Ovary (tissue), 9 donors: Measurements from ENCODE around the gene NAA80. TPM values are rescaled to one million over a fixed set of nuclear protein-coding genes. Genes with fewer than 3 reads are reported as not detected.
A peak's percentile ranks its signal among the peaks of the same experiment; 100 is the strongest.

ENCODE experiments used
- DNase-seq, 5 donors: peaks; one replicate each; pipeline ENCODE4 v3.0.0-alpha.2; 2019 to 2020
- H3K27ac ChIP-seq, 2 donors: fragments of 200-600 bp; one replicate each; pipeline versions ENCODE4 v1.5.1 to v1.8.0; 2019 to 2022
- H3K27me3 ChIP-seq: fragments of 200-600 bp; one replicate; pipeline ENCODE4 v1.8.0; 2022
- H3K36me3 ChIP-seq: fragments of 200-600 bp; sonication (generic); one replicate; pipeline ENCODE4 v1.5.1; 2019
- H3K4me1 ChIP-seq: one replicate; pipeline ENCODE4 v1.8.1; 2013; ENCODE audit warnings: mild to moderate bottlenecking, moderate library complexity; ENCODE audit not compliant: insufficient read depth
- H3K4me3 ChIP-seq: fragments of 200-600 bp; sonication (generic); one replicate; pipeline ENCODE4 v1.5.1; 2017
- H3K9me3 ChIP-seq, 2 donors: fragments of 200-600 bp in 1 of 2; sonication (generic) in 1 of 2; one replicate each; pipeline versions ENCODE4 v1.5.1 to v1.8.1; 2013 to 2019; ENCODE audit warnings: mild to moderate bottlenecking in 1 of 2, moderate library complexity in 1 of 2
- EP300 ChIP-seq: sonication (generic); formaldehyde crosslinking; IDR thresholded peaks from one replicate; pipeline ENCODE4 v1.6.1; 2017; ENCODE audit warnings: antibody characterized with exemption
- POLR2A ChIP-seq: fragments of 450-650 bp; IDR thresholded peaks from one replicate; pipeline ENCODE4 v1.6.1; 2017; ENCODE audit warnings: antibody characterized with exemption, mild to moderate bottlenecking, moderate library complexity
- WGBS, 3 donors: extraction: QIAGEN DNeasy Blood & Tissue Kit in 1 of 3; methylation state at CpG; one replicate each; pipeline versions ENCODE4 v1.1.5 to v1.1.7; 2013 to 2017; 5-methylcytosine and 5-hydroxymethylcytosine counted together
- intact Hi-C, 4 donors: fragments of 100-400 bp; cut with DNase I; formaldehyde crosslinking; loops; one replicate each; pipeline versions ENCODE4 v1.11.0 to v1.15.1; 2022 to 2023
- polyA plus RNA-seq, 2 donors: library from polyadenylated mRNA; stranded (reverse); fragments of 200-250 nt in 1 of 2; fragments of 350-450 nt in 1 of 2; fragmentation: Illumina TruSeq in 1 of 2; extraction: RNeasy Lipid Tissue Mini Kit (QIAGEN cat#74804) in 1 of 2; gene quantifications; one replicate each; pipeline ENCODE4 v1.2.3, GENCODE V29; 2013 to 2014
- total RNA-seq, 7 donors: library from RNA; depleted of rRNA in 2 of 7; stranded (reverse); fragments of >200 nt in 2 of 7; fragmentation: NEBNext Ultra II Directional in 3 of 7; extraction: Animal tissue kit (Norgen Biotek cat#: 25700) in 3 of 7; gene quantifications; one replicate each; pipeline versions ENCODE4 v1.1.0 to v1.2.4, GENCODE V29; 2016 to 2023
- TF ChIP-seq, protein P1 (sequence below), 3 donors: fragments of 450-650 bp in 2 of 3; fragments of 200-600 bp in 1 of 3; IDR thresholded peaks; one replicate each; pipeline versions ENCODE4 v1.5.1 to v1.8.0; 2016 to 2022; ENCODE audit warnings: antibody characterized with exemption in 3 of 3, mild to moderate bottlenecking in 1 of 3
- donor health status: DM: no; HTN: no; CAD: no; lungs with moderate emphysema.
- donor health status: DM: no; HTN: no; CAD: no.
- donor health status: Bipolar disorder and iron deficiency.
- donor health status: DM: yes; HTN: yes; CAD: no.
- donor health status: DM: no; HTN: no; CAD: no.
- donor health status: DM: yes; HTN: yes; CAD: no.

NAA80 gene
- total and polyA plus RNA-seq, 9 donors: 2.6 to 15.7 (median 11.5) TPM

DNA sequence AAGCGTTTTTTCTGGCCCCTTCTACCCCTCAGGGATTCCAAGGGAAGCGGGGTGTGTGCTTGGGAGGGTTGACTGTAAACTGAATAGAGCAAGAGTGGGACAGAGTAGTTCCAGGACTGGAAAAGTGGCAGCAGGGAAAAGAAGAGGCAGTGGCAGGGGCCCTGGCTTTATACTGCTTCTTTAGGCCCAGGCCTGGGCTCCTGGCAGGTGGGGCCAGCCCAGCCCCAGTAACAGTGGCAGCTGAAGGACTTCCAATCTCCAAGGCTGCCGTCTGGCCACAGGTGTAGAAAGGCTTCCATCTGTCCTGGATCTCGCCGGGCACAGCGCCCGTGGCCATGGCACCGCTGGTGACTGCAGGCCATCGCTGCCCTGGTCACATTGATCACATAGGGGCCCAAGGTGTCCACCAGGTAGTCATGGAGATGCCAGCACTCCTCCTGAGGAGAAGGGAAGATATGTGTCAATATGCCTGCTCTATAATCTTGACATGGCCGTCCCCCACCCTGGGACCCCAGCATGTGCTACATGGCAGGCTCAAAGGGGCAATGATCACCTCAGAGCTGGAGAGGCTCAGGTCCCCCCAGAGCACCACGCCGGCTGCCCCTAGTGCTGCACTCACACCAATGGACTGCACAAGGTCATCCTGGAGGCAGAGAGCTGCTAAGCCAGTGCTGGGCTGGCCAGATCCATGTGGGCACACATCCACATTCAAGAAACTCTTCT lies 6.0 kb downstream of the NAA80 start:
- TF ChIP-seq POLR2A (no peak), EP300 (no peak)
- TF ChIP-seq, protein P1, sequence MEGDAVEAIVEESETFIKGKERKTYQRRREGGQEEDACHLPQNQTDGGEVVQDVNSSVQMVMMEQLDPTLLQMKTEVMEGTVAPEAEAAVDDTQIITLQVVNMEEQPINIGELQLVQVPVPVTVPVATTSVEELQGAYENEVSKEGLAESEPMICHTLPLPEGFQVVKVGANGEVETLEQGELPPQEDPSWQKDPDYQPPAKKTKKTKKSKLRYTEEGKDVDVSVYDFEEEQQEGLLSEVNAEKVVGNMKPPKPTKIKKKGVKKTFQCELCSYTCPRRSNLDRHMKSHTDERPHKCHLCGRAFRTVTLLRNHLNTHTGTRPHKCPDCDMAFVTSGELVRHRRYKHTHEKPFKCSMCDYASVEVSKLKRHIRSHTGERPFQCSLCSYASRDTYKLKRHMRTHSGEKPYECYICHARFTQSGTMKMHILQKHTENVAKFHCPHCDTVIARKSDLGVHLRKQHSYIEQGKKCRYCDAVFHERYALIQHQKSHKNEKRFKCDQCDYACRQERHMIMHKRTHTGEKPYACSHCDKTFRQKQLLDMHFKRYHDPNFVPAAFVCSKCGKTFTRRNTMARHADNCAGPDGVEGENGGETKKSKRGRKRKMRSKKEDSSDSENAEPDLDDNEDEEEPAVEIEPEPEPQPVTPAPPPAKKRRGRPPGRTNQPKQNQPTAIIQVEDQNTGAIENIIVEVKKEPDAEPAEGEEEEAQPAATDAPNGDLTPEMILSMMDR (IDR thresholded peaks at IDR 0.05): no peak
- Histone ChIP-seq H3K27ac (no peak overlapping the region), H3K4me3 (peak overlapping the region; percentile 32), H3K36me3 (no peaks in the 10 kb centered on the region), H3K9me3 (no peaks in the 10 kb centered on the region), H3K4me1 (peaks cover 7% of the 10 kb centered on the region), H3K27me3 (no peaks in the 10 kb centered on the region)
- 72 to 76% (median 73%) methylated on average over 12 of the region's 12 CpGs for WGBS, 3 donors
- intact Hi-C loops: no loop called here
- peak in 3 of 5 donors; percentile 54 to 62 (median 60) for DNase-seq

DNA sequence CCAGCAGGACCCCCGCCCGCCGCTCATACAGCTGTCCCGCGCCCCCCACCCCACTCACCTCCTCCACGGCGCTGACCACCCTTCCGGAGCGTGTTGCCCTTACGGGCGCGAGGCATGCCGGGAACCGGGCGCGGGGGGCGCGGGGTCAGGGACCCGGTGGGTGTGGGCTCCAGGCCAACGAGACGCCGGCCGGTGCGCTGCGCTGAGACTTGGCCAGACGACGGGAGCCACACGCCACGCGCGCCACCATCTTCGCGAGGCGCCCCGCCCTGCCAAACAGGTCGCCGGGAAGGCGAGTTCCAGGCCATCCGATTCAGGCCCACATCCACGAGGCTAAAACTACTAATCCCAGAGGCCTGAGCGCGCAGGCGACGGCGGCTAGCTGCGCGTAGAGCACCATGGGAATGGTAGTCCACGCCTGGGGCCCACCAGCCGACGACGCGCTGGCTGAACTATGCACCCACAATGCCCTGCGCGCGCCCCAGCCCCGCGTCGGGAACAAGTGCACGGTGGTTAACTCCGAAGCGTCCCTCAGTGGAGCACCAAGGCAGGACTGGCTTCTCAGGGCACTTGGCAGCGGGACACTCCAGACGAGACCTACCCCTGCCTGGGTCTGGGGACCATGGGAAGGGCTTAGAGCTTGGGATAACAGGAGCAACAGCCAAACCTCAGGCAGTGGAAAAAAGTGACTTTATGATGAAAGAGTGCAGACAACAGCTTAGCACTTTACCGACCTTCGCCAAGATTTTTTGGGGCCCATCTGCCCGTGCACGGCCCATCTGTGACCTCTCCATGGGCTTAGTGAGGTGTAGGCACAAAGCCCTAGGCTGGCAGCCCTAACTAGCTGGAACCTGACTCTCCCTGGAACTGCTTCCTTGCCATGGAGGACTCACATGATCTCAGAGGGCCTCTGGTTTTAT lies 6.8 kb downstream of the NAA80 start, which contains the start of gene IFRD2:
IFRD2 (minus strand) TSS at position 271 of the 920 bp plus-strand sequence; CDS start at position 116, 155 bp downstream.
- Histone ChIP-seq H3K27me3 (no peaks in the 10 kb centered on the region), H3K9me3 (no peaks in the 10 kb centered on the region), H3K4me3 (peak within 1 kb of the TSS; percentile 67), H3K27ac (peak within 1 kb of the TSS; percentile 4 to 53), H3K36me3 (no peaks in the 10 kb centered on the region), H3K4me1 (peaks cover 6% of the 10 kb centered on the region)
- WGBS, 3 donors: 1 to 2% (median 1%) methylated on average over 35 to 67 of the region's 67 CpGs
- peak; percentile 95 to 97 (median 95) for DNase-seq
- intact Hi-C loops: no loop called here
- no peak for TF ChIP-seq EP300
- TF ChIP-seq POLR2A: peak; percentile 79
- TF ChIP-seq, protein P1 (IDR thresholded peaks at IDR 0.05): peak in 1 of 3 donors; percentile 14

DNA sequence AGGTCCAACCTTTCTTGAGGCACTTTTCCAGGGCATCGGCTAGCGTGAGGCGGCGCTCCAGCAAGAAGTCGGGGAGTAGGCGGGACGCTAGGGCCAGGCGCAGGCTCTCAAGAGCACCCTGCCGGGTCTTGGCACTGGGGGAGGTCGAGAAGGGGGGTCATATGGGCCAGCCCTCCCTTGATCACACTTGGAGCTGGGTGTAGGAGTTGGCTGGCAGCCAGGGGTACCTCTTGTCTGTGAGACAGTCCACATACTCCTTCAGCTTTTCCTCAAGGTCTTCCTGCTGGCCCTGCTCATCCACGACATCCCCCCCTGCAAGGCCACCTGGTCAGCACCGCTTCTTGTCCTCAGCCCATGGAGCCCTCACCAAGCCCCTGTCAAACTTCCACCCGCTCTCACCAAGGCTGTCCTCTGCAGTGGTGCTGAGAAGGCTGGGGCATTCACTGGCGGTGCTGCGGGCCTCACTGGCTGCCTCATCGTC lies 9.0 kb downstream of the NAA80 start:
- H3K27me3 ChIP-seq: no peaks in the 10 kb centered on the region
- no peak overlapping the region for H3K27ac ChIP-seq
- H3K9me3 ChIP-seq: no peaks in the 10 kb centered on the region
- WGBS, 3 donors: 76 to 83% (median 80%) methylated on average over 16 of the region's 16 CpGs
- no peak overlapping the region for H3K4me3 ChIP-seq
- TF ChIP-seq EP300 (no peak), POLR2A (no peak)
- TF ChIP-seq, protein P1 (IDR thresholded peaks at IDR 0.05): no peak
- intact Hi-C loops: no loop called here
- no peaks in the 10 kb centered on the region for H3K36me3 ChIP-seq
- H3K4me1 ChIP-seq: peaks cover 6% of the 10 kb centered on the region
- peak in 4 of 5 donors; percentile 53 to 66 (median 56) for DNase-seq

DNA sequence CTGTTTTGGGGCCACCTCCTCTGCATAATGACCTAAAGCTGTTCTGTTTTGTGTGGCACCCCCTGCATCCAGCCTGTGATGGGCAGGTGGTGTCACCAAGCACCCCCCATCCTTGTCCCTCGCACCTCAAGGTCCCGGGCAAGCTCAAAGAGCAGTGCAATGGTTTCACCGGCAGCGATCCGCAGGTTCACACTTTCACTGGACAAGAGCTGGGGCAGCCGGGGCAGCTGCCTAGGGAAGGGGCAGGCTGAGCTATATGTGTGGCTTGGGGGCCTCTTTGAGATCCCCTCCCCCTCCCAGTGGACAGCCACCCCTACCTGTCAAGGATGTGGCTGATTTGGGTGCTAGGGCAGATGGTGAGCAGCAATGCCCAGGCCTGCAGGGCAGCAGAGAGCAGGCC lies 10.1 kb downstream of the NAA80 start:
- 86 to 90% (median 89%) methylated on average over 6 of the region's 6 CpGs for WGBS, 3 donors
- TF ChIP-seq, protein P1 (IDR thresholded peaks at IDR 0.05): no peak
- TF ChIP-seq EP300 (no peak), POLR2A (no peak)
- intact Hi-C loops: no loop called here
- Histone ChIP-seq H3K27ac (no peak overlapping the region), H3K36me3 (no peaks in the 10 kb centered on the region), H3K27me3 (no peaks in the 10 kb centered on the region), H3K4me3 (no peak overlapping the region), H3K4me1 (peaks cover 6% of the 10 kb centered on the region), H3K9me3 (no peaks in the 10 kb centered on the region)
- DNase-seq: no peak
